HG02938 (cell line): ENCODE data around the gene RTF1.

ENCODE experiments used
- ATAC-seq: cut with Tn5 transposase; IDR thresholded peaks from one replicate; pipeline ENCODE4 v1.9.1; 2021; ENCODE audit warnings: mild to moderate bottlenecking, moderate library complexity; ENCODE audit not compliant: unreplicated experiment

Gene RTF1

DNA sequence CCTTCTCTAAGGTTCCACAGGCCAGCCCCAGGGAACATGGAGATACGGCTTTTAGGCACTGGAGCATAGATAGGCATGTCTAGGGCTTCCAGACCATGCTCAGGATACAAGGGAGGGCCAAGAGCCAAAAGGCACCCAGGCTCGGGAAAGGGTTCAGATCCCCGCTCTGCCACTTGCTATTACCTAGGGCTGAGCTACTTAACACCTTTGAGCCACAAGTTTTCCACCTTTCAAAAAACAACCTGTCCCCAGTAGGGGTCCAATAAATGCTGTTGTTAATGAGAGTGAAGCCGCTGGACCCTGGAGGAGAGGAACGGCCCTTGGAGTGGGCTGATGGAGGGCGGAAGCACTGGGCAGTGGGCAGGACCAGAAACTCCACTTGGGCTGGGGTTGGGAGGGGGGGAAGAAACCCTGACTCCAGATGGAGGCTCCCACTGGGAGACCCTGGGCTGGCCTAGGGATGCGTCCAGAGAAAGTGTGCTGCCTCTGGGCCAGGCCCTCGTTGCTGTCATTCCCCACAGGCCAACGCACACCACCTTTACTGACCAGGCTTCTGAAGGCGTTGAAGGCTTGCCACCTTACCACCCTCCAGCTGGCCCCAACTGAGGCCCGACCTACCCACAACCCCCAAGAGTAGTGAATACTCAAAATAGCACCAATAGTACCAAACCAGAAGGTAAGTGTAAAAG, 68.2 kb downstream of the RTF1 start:
- ATAC-seq, result no peak

DNA sequence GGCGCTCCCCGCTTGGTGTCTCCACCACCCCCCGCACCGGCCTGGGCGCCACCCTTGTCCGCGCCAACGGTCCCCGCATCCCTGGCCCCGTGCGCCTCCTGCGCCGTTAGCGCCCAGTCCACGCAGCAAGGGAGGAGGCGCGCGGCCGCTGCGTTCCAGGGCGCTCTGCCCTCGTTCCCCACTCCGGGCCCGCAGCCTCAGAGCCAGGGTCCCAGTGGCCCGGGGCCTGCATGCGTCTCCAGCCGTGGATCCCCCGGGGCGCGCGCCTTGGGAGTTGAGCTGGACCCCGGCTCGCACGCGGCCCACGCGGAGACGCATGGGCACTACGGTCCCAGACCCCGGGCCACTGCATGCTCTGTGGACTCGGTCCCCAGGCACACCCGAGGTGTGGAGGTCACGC, 69.4 kb downstream of the RTF1 start:
- no peak for ATAC-seq

DNA sequence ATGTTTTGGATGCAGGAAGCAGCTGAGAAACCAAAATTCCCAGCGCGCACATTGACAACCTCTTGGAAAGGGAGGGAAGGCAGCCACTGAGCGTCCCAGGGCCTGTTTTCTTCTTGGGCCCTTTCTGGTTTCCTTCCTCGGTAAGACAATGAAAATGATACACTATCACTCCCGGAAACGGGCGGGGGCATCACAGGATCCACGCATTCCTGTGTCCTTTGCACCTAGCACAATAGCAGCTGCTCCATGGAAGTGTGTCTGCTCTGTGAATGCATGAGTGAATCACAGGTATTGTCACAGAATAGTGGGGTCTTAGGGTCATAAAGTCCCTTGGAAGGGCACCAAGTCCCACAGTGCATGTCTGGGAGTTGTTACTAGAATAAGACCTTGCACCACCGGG, 70.5 kb downstream of the RTF1 start:
- no peak for ATAC-seq

DNA sequence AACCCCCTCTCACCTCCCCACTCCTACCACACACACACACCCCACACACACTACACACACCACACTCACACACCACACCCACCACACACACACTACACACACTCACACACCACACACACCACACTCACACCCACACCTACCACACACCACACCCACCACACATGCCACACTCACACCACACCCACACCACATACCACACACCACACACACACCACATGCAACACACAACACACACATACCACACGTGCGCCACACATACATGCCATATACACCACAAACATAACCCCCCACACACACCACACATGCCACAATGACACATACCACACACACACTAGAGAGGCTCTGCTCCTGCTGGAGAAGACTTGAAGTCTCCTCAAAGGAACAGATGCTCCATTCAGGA, 70.9 kb downstream of the RTF1 start:
- ATAC-seq, result no peak

DNA sequence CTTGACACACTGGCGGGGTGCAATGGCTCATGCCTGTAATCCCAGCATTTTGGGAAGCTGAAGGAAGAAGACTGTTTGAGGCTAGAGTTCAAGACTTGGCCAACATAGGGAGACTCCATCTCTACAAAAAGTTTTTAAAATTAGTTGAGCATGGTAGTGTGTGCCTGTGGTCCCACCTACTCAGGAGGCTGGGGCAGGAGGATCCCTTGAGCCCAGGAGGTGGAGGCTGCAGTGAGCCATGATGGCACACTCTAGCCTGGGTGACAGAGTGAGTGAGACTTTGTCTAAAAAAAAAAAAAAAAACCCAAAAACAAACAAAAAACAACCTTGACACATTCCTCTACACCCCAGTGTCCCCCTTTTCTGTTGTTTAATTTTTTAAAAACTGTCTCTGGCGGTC, 72.7 kb downstream of the RTF1 start:
- ATAC-seq, result no peak

DNA sequence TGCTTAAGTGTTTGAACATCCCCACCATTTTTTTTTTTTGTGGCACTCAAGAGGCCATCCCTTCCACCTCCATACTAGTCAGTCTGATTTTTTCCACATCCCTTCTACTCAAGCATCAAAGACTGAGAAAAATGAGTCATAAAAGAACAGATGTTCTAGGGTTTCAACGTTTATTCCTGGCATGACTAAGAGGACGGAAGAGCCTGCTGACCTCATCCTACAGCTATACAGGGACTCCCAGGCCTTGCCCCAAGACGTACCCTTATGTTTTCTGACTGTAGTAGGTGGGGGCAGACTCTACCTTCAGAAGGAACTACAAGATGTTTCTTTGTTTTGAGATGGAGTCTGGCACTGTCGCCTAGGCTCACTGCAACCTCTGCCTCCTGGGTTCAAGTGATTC, 73.5 kb downstream of the RTF1 start:
- no peak for ATAC-seq

DNA sequence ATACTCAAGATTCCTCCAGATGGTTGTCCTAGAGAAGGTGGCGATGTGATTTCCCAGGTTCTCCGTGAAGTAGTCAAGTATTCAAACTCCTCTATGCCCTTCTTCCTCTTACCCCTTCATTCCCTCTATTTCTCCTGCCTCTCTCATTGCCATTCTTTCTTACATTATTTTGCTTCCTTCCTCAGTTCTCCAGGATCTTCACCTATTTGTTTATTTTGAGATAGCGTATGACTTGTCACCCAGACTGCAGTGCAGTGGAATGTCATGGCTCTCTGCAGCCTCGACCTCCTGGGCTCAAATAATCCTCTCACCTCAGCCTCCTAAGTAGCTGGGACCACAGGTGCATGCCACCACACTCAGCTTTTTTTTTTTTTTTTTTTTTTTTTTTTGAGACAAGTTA, 75.0 kb downstream of the RTF1 start:
- ATAC-seq, result no peak

DNA sequence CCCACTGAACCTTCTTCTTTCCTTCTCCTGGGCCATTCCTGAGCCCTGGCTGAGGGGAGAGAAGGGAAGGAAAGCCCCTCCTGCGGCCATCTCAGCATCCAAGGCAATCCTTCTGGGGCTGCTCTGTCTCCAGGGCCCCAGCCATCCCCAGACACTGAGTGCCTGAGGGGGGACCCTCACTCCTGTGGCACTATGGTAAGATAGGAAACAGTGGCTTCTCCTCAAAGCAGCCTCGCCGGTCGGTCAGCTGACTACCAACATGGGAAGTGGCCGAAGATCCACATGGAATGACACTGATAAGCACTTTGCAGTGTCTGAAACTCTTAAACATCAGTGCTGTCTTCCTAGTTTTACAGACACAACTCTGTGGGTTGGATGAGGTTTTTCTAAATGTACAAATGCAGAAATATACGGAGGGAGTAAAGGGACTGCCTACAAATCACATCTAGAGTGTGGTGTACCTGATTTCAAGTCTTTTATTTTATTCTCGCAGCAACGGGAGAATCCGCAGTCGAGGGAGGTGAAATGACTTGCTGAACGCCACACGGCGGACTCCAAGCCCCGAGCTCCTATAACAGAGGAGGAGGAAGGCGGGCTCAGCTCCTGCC, 75.8 kb downstream of the RTF1 start:
- ATAC-seq, result no peak

DNA sequence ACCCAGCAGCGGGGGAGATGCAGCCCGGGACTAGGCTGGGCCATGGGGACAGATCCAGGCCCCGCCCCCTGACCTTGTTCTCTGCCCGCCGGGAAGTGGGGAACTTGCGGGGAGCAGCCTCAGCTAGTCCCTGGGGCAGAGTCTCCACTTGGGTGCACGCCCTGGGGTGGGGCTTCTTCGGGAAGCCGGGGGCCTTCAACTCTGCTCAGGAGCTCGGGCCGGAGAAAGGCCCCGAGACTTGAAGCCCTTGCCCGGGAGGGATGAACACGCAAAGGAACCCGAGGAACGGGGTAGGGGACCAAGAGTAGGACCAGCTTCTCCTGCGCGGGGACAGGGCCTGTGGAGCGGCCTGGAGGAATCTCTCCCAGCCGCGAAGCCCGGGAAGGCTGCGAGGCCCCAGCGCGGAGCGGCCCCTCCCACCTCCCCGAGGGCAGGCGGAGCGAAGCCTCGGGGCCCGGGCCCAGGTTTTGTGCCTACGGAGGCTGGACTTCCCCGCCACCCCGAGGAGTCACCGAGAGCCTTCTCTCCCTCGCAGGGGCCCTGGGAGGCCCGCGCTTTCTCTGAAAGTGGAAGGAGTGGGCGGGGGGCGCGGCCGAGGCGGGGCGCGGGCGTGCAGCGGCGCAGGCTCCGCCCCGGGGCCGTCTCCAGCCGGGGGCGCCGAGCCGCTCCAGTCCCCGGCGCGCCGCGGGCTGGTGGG, 76.5 kb downstream of the RTF1 start, which contains the start of gene ITPKA:
Gene ITPKA, plus strand, starts transcription at position 670 of the 697 bp plus-strand sequence. CDS start 54 bp downstream, outside the sequence.
- peak; percentile 50 for ATAC-seq

DNA sequence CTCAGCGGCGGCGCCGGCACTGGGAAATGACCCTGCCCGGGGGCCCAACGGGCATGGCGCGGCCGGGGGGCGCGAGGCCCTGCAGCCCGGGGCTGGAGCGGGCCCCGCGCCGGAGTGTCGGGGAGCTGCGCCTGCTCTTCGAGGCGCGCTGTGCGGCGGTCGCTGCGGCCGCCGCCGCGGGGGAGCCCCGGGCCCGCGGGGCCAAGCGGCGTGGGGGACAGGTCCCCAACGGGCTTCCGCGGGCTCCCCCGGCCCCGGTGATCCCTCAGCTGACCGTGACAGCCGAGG, 77.0 kb downstream of the RTF1 start:
- peak; percentile 19 for ATAC-seq

DNA sequence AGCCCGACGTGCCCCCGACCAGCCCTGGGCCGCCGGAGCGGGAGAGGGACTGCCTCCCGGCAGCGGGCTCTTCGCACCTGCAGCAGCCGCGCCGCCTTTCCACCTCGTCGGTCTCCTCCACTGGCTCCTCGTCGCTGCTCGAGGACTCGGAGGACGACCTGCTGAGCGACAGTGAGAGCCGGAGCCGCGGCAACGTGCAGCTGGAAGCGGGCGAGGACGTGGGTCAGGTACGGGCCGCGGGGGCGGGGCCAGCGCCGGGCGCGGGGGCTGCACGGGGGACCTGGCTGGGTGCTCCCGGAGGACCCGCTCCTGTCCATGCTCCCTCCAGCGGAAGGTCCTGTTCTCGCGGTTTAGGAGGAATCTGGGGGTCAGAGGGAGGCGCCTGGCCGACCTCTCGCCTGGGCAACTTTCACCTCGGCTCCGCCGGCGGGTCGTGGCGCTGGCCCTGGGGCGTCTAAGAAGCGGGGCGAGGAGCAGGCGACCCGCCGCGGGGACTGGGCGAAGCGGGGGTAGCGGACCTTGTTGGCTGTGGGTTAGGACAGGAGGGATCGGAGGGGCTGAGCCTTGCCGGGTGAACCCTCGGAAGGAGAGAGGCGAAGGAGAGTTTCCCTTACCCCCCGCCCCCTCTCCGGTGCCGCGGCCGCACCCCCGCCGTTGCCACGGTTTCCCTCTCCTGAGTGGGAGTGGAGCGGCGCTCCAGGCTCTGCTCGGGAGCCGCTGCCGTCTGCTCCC, 77.5 kb downstream of the RTF1 start:
- peak; percentile 18 for ATAC-seq

DNA sequence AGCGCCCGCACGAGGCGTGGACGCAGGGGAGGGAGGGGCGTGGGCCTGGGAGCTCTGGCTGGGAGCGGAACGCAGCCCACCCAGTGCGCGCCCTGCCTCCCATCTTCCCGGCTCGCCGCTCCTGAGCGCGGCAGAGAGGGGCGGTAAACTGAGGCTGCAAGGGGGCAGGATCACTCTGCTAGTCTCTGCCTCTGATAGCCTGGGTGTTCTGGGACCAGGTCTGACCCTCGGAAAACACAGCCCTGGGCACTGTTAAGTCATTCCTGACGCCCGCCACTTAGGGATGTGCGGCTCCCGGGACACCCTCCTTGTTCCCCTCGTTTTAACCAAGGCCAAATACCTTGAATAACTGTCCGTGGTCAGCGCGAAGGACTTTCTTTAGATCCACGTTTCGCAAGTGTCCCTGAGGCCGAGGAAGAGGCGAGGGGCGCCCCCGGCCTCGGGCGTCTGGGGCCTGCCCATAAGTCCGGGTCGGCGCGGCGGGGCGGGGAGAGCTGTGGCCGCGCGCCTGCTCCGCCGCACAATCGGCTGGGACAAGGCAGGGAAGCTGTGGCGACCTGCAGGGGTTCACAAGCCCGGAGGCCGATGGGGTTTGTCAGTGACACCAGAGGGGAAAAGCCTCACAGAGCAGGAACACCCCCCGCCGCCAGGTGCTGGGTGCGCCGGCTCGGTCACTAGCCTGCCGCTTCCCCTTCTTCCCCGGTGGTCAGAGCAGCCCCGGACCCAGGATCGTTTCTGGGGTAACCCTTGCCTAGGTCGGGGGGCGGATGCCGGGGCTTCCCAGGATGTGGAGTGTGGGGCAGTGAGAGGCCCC, 78.2 kb downstream of the RTF1 start:
- no peak for ATAC-seq

DNA sequence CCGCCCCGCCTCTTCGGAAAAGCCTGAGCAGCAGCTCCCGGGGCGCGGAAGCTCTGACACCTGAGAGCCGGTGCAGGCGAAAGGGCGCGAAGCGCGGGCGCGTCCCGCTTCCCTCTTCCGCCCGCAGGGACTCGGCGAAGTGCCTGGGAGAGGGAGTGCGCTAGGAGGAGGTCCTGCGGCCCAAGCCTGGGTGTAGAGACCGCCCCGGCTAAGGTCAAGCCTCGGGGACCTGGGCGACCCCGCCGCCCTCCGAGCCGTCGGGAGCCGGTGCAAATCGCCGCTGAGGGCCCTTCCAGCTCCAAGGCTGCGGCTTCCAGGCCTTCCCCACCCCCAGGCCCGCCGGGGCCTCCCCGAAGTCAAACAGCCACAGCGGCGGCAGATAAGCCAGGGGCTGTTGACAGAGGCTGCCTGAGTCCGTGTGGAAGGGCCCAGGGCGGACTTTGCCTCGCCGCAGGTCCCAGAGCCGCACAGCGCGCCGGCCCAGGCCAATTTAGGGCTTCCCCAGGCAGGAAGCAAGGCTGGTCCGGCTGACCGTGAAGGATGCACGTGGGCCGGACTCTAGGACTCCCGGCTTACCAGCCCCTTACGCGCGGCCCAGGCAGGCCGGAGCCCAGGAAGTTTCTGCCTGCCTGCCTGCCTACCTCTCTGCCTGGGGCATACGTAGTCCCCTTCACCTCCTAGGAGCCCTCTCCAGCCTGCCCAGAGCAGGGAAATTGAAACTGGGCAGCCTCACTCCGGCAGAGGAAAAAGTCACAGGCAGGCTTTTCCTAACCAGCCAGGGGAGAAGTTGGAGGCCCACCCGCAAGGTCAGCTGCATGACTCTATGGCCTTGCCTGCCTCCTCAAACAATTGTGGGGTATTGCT, 79.1 kb downstream of the RTF1 start:
- no peak for ATAC-seq

DNA sequence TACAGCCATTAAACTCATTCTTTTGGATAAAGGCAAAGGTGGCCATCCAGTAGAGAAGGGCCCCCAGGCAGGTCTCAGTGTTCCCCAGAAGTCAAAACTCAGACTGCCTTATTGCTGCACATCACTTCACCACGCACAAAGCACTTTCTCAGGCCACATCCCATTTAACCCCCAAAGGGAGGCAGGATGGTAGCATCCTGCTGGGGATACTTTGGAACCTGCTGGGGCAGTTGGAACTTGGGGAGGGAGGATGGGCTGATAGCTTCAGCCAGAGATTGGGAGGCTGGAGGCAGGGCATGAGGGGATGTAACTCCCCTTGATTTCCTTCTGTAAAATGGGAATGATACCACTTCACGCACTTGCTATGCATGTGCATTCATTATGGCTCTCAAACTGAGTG, 81.8 kb downstream of the RTF1 start:
- ATAC-seq, result no peak

DNA sequence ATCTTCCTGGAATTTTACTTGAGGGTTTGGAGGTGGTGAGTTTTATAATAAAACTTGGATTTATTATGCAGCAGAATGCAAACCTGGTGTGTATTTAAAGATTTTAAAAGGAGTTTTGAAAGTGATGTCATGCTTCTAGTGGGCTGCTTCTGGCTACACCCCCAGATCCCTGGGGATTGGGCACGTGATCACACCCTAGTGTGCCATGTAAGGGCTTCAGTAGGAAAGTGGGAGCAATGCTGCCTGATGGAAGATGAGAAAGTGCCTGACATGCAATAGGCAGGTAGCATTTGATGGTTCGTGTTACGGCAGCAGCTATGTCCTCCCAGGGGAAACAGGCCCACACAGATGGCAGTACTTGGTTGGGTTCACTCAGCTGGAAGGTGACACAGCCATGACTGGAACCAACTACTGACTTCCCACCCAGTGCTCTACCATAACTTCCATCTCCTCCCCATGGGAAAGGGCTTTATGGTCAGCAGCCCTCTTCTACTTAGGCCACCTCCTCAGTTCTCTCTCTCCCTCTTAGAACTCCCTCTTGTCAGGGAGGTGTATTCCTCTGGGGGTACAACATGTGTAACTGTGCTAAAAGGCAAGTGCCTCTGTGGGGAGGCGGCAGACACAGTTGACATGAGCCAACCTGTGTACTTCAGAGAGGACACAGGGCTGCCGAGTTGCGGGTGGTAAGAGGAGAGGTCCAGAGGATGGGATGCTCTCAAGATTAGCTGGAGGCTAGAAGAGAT, 82.4 kb downstream of the RTF1 start:
- ATAC-seq, result no peak

DNA sequence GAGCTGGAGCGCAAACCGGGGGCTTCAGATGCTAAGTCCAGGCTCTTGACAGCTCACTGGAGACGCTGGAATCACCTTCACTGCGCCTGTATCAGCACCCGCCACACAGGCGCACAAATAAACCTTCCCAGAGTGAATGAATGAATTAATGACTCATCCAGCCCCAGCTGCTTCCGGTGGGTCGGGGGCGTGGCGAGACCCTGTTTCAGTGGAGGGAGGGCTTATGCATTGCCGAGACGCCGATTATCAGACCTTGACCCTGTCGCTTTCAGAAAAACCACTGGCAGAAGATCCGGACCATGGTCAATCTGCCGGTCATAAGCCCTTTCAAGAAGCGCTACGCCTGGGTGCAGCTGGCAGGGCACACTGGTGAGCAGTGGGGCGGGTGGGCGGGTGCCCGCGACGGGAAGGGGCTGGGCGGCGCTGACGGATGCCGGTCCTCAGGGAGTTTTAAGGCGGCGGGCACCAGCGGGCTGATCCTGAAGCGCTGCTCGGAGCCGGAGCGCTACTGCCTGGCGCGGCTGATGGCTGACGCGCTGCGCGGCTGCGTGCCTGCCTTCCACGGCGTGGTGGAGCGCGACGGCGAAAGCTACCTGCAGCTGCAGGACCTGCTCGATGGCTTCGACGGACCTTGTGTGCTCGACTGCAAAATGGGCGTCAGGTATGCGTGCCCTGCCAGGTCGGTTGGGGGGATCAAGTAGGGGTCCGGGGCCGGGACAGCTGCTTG, 84.5 kb downstream of the RTF1 start:
- ATAC-seq, result no peak

DNA sequence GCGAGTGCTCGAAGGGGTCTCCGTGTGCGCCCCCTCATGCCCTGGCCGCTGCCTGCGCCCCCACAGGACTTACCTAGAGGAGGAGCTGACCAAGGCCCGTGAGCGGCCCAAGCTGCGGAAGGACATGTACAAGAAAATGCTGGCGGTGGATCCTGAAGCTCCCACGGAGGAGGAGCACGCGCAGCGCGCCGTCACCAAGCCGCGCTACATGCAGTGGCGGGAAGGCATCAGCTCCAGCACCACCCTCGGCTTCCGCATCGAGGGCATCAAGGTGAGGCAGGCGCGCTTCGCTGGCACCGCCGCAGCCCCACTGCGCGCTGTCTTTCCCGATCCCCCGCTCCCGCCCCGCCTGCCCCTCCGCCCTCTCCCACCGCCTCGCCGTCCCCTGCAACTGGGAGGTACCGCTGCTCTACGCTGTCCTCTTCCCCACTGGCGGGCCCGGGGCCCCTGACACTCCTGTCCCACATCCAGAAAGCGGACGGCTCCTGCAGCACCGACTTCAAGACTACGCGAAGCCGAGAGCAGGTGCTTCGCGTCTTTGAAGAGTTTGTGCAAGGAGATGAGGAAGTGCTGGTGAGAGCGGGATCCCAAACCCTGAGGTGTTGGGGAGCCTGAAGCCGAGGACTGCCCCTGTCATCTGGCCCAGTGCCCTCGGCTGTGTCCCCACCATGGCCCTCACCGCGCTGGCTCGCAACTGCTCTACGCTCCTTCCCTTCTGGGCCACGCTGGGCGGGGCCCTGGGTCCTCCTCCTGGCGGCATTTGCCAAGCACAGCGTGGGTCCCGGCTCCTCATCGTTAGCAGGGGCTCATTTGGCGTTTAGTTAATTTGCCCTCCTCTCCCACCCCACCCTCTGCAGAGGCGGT, 85.3 kb downstream of the RTF1 start:
- no peak for ATAC-seq
